Astrocyte of the spinal cord (primary cell): ENCODE results near the gene MMP15.

Experiments
- DNase-seq: peaks from one replicate; pipeline ENCODE4 v3.0.0; 2011; ENCODE audit warnings: low read depth, low spot score
- H3K4me3 ChIP-seq: 2 replicates; pipeline ENCODE4 v1.5.1; 2011; ENCODE audit warnings: low read depth, mild to moderate bottlenecking, low read length, moderate library complexity
- in situ Hi-C: cut with HindIII; loops from 2 replicates; pipeline ENCODE4 v1.10.0; 2017; ENCODE audit warnings: low sequenced_read_pairs
- TF ChIP-seq, protein P1 (sequence below): IDR thresholded peaks from 2 replicates; pipeline ENCODE4 v1.5.1; 2012; ENCODE audit warnings: low read depth, mild to moderate bottlenecking, low read length, inconsistent platforms

MMP15 gene

DNA sequence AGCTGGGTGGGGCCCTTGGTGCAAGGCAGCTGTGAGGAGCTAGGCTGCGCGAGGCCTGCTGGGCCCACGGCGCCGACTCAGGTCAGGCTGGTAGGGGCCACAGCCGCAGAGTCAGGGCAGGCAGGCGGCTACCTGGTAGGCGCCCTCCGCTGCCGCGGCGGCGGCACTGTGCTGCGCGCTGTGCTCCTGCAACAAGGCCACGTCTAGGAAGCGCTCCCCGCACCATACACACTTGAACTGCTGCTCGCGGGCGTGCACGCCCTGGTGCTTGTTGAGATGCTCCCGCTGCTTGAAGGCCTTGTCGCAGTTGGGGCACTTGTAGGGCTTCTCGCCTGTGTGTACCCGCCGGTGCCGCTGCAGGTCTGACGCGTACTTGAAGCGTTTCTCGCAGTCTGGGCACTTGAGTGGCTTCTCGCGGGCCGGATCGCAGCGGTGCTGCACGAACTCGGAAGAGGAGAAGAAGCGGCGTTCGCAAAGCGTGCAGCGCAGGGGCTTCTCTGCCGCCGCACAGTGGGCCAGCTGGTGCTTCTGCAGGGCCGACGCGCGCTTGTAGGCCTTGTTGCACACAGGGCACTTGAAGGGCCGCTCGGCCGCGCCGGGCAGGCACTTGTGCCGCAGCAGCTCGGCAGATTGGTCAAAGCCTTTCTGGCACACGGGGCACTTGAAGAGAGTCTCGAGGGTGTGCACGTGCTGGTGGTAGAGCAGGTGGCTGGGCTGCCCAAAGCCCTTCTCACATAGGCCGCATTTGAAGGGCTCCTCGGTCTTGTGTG is 29.0 kb upstream of the MMP15 start:
- in situ Hi-C loops: no loop called here
- no peak for DNase-seq
- TF ChIP-seq, protein P1, sequence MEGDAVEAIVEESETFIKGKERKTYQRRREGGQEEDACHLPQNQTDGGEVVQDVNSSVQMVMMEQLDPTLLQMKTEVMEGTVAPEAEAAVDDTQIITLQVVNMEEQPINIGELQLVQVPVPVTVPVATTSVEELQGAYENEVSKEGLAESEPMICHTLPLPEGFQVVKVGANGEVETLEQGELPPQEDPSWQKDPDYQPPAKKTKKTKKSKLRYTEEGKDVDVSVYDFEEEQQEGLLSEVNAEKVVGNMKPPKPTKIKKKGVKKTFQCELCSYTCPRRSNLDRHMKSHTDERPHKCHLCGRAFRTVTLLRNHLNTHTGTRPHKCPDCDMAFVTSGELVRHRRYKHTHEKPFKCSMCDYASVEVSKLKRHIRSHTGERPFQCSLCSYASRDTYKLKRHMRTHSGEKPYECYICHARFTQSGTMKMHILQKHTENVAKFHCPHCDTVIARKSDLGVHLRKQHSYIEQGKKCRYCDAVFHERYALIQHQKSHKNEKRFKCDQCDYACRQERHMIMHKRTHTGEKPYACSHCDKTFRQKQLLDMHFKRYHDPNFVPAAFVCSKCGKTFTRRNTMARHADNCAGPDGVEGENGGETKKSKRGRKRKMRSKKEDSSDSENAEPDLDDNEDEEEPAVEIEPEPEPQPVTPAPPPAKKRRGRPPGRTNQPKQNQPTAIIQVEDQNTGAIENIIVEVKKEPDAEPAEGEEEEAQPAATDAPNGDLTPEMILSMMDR: no peak
- H3K4me3 ChIP-seq: no peak overlapping the region

DNA sequence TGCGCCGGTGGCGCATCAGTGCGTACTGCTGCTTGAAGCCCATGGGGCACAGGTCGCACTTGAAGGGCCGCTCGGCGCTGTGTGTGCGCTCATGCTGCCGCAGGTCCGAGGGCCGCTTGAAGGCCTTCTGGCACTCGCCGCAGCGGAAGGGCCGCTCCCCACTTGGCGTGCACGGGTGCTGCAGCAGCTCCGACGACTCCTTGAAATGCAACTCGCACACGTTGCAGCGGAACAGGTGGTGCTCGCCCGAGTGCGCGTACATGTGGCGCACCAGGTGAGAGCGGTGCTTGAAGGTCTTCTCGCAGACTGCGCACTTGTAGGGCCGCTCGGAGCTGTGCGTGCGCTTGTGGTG is 28.4 kb upstream of the MMP15 start:
- in situ Hi-C loops: no loop called here
- H3K4me3 ChIP-seq: no peak overlapping the region
- TF ChIP-seq, protein P1: no peak
- no peak for DNase-seq

DNA sequence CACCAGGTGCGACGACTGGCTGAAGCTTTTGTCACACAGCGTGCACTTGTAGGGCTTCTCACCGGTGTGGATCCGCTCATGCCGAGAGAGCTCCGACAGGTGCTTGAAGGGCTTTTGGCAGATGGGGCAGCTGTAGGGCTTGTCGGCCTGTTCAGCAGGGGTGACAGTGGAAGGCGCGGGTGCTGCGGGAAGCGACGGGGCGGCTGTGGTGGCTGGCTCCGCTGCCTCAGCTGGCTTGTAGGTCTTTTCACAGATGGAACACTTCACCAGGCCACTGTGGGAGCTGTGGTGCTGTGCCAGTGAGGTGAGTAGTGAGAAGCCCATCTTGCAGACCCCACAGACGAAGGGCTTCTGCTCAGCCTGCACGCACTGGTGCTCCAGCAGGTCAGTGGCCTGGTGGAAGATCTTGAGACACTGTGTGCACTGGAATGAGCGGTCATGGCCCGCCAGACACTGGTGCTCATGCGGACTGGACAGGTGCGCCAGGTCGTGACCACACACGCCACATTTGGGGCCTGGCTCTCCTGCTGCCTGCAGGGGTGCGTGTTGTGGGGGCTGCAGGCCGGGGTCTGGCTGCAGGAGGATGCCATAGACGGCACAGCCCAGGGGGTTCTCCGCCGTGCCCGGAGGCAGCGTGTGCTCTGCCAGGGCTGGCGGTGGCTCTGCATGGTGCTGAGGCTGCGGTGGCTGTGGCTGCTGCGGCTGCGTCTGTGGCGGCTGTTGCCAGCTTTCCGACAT is 27.9 kb upstream of the MMP15 start:
- no peak for DNase-seq

DNA sequence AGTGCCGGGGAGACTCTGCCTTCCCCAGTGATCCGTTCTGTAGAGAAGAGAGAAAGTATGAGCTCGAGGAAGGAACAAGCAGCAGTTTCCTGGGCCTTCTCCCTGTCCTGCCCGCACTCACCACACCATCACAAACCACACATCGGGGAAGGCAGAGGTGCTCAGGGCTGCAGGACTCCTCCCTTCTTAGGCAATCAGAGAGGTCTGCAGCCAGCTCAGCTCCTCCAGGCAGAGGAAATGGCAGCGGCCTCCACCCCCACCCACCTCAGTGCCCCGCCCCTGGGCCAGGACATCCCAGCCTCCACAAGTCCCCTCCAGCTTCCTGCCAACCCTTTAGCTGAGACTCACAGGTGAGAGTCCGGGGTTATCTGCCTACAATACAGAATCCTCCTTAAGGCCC is 27.1 kb upstream of the MMP15 start:
- DNase-seq: no peak
- in situ Hi-C loops: no loop called here
- TF ChIP-seq, protein P1: no peak
- H3K4me3 ChIP-seq: no peak overlapping the region

More for the DNA sequence above, 27.9 kb upstream of the MMP15 start:
- in situ Hi-C loops: no loop called here
- TF ChIP-seq, protein P1: no peak
- H3K4me3 ChIP-seq: no peak overlapping the region

DNA sequence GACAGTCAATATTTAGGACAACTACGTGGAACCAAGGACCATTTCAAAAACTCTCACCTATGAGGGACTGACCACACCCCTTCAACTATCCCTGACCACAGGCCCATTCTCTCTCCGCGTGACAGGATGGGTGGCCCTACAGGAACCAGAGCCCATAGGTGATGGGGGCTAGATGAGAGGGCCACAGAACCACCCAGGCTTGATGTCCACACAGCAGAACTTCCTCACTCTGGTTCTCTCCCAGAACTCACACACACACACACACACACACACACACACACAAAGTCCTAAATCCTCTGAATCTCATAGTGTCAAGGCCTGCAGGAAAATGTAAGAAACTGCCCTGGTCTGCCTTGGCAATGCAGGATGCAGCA is 26.6 kb upstream of the MMP15 start:
- in situ Hi-C loops: no loop called here
- no peak for DNase-seq
- TF ChIP-seq, protein P1: no peak
- peak overlapping the region; percentile 55 for H3K4me3 ChIP-seq

DNA sequence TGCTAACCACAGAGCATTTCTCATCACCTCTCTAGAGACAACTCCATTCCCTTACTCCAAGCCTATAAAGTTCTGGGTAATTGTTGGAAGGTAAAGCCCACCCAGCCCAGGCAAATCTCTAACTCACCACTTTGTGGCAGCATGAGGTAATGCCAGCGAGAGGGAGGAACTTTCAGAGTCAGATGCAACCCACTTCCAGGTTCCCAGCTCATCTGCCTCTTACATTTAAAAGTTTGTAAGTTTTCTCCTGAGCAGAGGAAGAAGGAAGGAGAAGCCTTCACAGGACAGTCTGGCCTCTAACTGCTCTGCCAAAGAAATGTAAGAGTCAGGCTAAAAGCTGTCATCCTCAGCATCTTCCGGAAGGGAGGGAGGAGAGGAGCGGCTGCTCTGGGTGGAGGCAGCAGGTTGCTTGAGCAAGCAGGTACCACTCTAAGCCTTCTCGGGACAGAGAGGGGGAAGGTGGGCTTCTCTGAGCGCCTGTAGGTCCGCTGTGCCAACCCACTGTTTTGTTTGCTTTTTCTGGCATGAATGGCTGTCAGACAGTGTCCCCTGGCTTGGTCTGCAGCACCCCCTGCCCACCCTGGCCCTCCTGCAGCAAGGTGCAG is 26.1 kb upstream of the MMP15 start:
- DNase-seq: peak; percentile 42
- TF ChIP-seq, protein P1: no peak
- H3K4me3 ChIP-seq: peak overlapping the region; percentile 55
- in situ Hi-C loops: no loop called here
